ENCODE measurements around the gene SMARCD3. TPM values are rescaled to one million over a fixed set of nuclear protein-coding genes. Genes with fewer than 3 reads are reported as not detected.

The SMARCD3 gene
- polyA plus RNA-seq, 3 donors from 2014 or later, result 1.2 to 3.9 (median 2.6) TPM

GRCh38 chr7:151277631-151278030 is 29.1 kb upstream of the SMARCD3 start:
- Mint-ChIP-seq H3K27me3 (ENCODE audit: low read depth in 3 of 3) (peaks cover 3 to 12% (median 6%) of the 10 kb centered on the region in 3 donors), H3K4me1 (peaks cover 8 to 11% of the 10 kb centered on the region in 2 donors), H3K4me3 (peak overlapping the region; percentile 74 to 84 (median 81)), H3K9me3 (peaks cover 0 to under 1% (median 0%) of the 10 kb centered on the region in 6 donors), H3K27ac (no peak overlapping the region), H3K36me3 (no peaks in the 10 kb centered on the region)
- no peak for DNase-seq

GRCh38 chr7:151276666-151277590 is 28.4 kb upstream of the SMARCD3 start:
- peaks cover 3 to 11% (median 6%) of the 10 kb centered on the region in 3 donors for H3K27me3 Mint-ChIP-seq (ENCODE audit: low read depth in 3 of 3)

DNA sequence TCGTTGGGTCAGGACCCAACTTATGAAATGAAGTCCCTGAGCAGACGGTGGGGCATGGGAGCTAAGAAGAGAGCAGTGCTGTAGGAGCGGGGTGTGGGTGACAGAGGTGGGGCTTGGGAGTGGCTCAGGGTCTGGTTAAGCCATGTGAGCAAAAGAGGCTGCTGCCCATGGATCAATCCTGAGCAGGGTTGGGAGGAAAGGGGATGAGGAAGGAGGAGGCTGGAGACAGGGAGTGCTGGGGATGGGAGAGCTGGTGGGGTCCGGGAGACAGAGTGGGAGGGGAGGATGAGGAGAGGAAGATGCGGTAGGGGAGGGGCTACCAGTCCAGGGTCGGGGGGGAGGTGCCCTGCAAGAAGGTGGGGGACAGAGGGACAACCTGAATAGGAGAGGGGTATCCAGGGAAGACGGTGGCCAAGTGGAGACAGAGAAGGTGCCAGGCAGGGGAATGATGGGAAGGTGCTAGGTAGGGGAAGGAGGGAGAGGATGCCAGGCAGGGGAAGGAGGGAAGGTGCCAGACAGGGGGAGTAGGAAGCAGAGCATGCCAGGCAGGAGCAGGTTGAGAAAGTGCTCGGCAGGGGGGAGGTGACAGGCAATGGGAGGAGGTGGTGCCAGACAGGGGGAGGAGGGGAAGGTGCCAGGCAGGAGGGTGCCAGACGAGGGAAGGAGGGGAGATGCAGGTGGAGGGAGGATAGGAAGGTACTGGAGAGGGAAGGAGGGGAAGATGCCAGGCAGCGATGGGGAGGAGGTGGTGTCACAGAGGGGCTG is 27.5 kb upstream of the SMARCD3 start:
- DNase-seq, result peak in 1 of 3 donors; percentile 14
- no peaks in the 10 kb centered on the region for H3K9me3 Mint-ChIP-seq

More at GRCh38 chr7:151276666-151277590, 28.4 kb upstream of the SMARCD3 start:
- H3K36me3 Mint-ChIP-seq, result no peaks in the 10 kb centered on the region
- H3K4me3 Mint-ChIP-seq, result peak overlapping the region; percentile 74 to 84 (median 81)
- DNase-seq, result peak; percentile 34 to 47 (median 46)
- H3K9me3 Mint-ChIP-seq, result no peaks in the 10 kb centered on the region
- peaks cover 11 to 13% of the 10 kb centered on the region in 2 donors for H3K4me1 Mint-ChIP-seq
- H3K27ac Mint-ChIP-seq, result peak overlapping the region in 1 of 6 donors; percentile 77

GRCh38 chr7:151274936-151275812 is 26.7 kb upstream of the SMARCD3 start:
- no peaks in the 10 kb centered on the region for H3K9me3 Mint-ChIP-seq
- H3K27ac Mint-ChIP-seq, result no peak overlapping the region
- H3K36me3 Mint-ChIP-seq, result no peaks in the 10 kb centered on the region
- peaks cover 11 to 13% of the 10 kb centered on the region in 2 donors for H3K4me1 Mint-ChIP-seq
- H3K27me3 Mint-ChIP-seq (ENCODE audit: low read depth in 3 of 3), result peaks cover 3 to 9% (median 4%) of the 10 kb centered on the region in 3 donors
- H3K4me3 Mint-ChIP-seq, result peak overlapping the region in 4 of 5 donors; percentile 21 to 56 (median 45)
- DNase-seq, result no peak

More for the DNA sequence above, 27.5 kb upstream of the SMARCD3 start:
- Mint-ChIP-seq H3K4me1 (peaks cover 11 to 13% of the 10 kb centered on the region in 2 donors), H3K36me3 (no peaks in the 10 kb centered on the region), H3K27me3 (ENCODE audit: low read depth in 3 of 3) (peaks cover 3 to 6% (median 4%) of the 10 kb centered on the region in 3 donors), H3K4me3 (peak overlapping the region in 4 of 5 donors; percentile 6 to 38 (median 34)), H3K27ac (no peak overlapping the region)

- Mint-ChIP-seq H3K27me3 (ENCODE audit: low read depth in 3 of 3) (peaks cover 3 to 9% (median 4%) of the 10 kb centered on the region in 3 donors), H3K9me3 (no peaks in the 10 kb centered on the region), H3K36me3 (no peaks in the 10 kb centered on the region), H3K4me1 (peaks cover 11 to 13% of the 10 kb centered on the region in 2 donors), H3K4me3 (peak overlapping the region in 3 of 5 donors; percentile 15 to 55 (median 18)), H3K27ac (peak overlapping the region in 1 of 6 donors; percentile 40)
- no peak for DNase-seq
Observed at GRCh38 chr7:151274396-151274795, 25.9 kb upstream of the SMARCD3 start.

GRCh38 chr7:151273651-151274390 is 25.3 kb upstream of the SMARCD3 start:
- no peak for DNase-seq
- Mint-ChIP-seq H3K4me1 (peaks cover 11 to 13% of the 10 kb centered on the region in 2 donors), H3K4me3 (no peak overlapping the region), H3K9me3 (no peaks in the 10 kb centered on the region), H3K27ac (no peak overlapping the region), H3K36me3 (no peaks in the 10 kb centered on the region), H3K27me3 (ENCODE audit: low read depth in 3 of 3) (peaks cover 1 to 9% (median 2%) of the 10 kb centered on the region in 3 donors)

DNA sequence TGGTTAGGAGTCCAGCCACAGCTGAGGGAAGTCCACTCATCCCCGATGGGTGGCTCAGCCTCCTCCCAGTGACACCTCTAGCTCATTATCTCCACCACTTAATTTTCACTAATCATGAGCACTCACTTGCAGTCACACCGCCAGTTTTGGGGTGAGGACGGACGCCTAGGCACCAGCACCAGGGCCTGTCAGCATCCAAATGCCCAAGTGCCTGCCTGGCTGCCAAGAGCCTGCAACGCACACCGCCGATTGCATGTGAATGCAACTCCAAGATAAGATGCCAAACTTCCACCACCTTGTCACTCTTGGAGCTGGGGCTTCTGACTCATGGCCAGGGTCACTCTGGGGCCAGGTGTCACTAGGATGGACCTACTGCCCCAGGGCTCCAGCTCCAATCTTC is 24.4 kb upstream of the SMARCD3 start:
- Mint-ChIP-seq H3K27me3 (ENCODE audit: low read depth in 3 of 3) (peaks cover 1 to 9% (median 2%) of the 10 kb centered on the region in 3 donors), H3K9me3 (no peaks in the 10 kb centered on the region), H3K4me1 (peaks cover 11 to 13% of the 10 kb centered on the region in 2 donors), H3K36me3 (no peaks in the 10 kb centered on the region), H3K4me3 (no peak overlapping the region), H3K27ac (no peak overlapping the region)
- no peak for DNase-seq

DNA sequence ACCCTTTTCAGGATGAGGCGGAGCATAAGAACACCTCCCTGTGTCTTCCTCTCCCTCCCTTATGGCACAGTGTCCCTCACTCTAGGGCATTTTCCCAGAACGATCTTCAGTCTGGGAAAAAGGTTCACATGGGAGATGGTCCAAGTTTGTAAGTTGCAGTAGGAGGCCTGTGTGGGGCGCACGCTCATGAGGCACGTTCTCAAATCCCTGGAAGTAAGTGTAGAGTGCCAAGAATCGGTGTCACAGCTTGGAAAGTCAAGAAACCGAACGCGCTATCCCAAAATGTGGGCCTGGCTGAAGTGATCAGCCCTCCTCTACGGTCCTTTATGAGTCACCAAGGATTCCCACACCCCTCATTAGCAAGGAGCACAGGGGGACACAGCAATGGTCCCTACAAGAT is 23.9 kb upstream of the SMARCD3 start:
- Mint-ChIP-seq H3K27me3 (ENCODE audit: low read depth in 3 of 3) (peaks cover 1 to 9% (median 2%) of the 10 kb centered on the region in 3 donors), H3K27ac (peak overlapping the region in 1 of 6 donors; percentile 26), H3K4me3 (no peak overlapping the region), H3K36me3 (no peaks in the 10 kb centered on the region), H3K9me3 (no peaks in the 10 kb centered on the region), H3K4me1 (peaks cover 9 to 10% of the 10 kb centered on the region in 2 donors)
- no peak for DNase-seq

DNA sequence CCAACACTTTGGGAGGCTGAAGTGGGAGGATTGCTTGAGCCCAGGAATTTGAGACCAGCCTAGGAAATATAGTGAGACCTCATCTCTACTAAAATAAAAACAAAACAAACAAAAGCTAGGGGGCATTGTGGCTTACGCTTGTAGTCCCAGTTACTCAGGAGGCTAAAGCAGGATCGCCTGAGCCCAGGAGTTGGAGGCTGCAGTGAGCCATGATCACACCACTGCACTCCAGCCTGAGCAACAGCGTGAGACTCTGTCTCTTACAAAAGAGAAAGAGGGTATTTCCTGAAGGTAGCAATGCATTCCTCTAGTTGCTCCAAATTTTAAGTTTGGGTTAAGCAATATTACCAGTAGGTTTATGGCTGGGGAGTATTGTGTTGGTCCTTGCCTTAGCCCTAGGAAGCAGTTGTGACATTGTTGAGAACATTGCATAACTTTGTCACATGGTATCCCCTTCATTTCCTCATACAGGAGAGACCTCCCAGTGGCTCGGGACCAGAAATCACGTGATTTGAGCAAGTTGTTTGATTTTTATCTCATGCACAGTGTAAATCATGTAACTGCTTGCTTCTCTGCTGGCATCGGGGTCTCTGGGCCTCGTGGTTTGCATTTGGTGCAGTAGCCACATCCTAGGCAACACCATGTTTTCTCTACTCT is 23.3 kb upstream of the SMARCD3 start:
- H3K27me3 Mint-ChIP-seq (ENCODE audit: low read depth in 3 of 3), result peaks cover 1 to 6% (median 6%) of the 10 kb centered on the region in 3 donors
- no peak overlapping the region for H3K4me3 Mint-ChIP-seq
- no peaks in the 10 kb centered on the region for H3K9me3 Mint-ChIP-seq
- no peak overlapping the region for H3K27ac Mint-ChIP-seq
- DNase-seq, result no peak
- H3K36me3 Mint-ChIP-seq, result no peaks in the 10 kb centered on the region
- H3K4me1 Mint-ChIP-seq, result peaks cover 5 to 6% of the 10 kb centered on the region in 2 donors

DNA sequence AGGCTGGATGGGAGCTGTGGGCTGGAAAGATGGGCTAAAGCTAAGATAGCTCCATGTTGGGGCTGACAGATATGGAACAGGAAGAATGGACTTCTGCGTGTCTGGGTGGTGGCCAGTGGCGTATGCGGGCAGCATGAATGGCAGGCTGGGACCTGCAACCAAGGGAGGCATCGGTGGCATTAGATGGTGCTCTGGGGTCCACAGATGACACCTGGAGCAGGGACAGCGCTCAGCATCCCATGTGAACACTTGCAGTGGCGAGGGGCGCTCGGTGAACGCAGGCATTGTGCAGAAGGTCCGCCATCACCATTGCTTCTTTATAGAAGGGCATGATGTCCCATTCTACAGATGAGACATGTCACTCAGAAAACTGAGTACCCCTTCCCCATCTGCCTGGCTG is 21.0 kb upstream of the SMARCD3 start:
- Mint-ChIP-seq H3K9me3 (no peaks in the 10 kb centered on the region), H3K27ac (no peak overlapping the region), H3K4me3 (no peak overlapping the region), H3K36me3 (no peaks in the 10 kb centered on the region), H3K27me3 (ENCODE audit: low read depth in 3 of 3) (peaks cover 1 to 6% (median 5%) of the 10 kb centered on the region in 3 donors), H3K4me1 (peaks cover 1 to 5% of the 10 kb centered on the region in 2 donors)
- DNase-seq, result no peak

- peaks cover 2 to 6% (median 5%) of the 10 kb centered on the region in 3 donors for H3K27me3 Mint-ChIP-seq (ENCODE audit: low read depth in 3 of 3)
- H3K4me3 Mint-ChIP-seq, result no peak overlapping the region
- no peaks in the 10 kb centered on the region for H3K36me3 Mint-ChIP-seq
- H3K9me3 Mint-ChIP-seq, result peaks cover 0 to 1% (median 0%) of the 10 kb centered on the region in 6 donors
- no peak for DNase-seq
- H3K27ac Mint-ChIP-seq, result no peak overlapping the region
- H3K4me1 Mint-ChIP-seq, result no peaks in the 10 kb centered on the region
Observed at GRCh38 chr7:151265351-151265931, 16.9 kb upstream of the SMARCD3 start.

DNA sequence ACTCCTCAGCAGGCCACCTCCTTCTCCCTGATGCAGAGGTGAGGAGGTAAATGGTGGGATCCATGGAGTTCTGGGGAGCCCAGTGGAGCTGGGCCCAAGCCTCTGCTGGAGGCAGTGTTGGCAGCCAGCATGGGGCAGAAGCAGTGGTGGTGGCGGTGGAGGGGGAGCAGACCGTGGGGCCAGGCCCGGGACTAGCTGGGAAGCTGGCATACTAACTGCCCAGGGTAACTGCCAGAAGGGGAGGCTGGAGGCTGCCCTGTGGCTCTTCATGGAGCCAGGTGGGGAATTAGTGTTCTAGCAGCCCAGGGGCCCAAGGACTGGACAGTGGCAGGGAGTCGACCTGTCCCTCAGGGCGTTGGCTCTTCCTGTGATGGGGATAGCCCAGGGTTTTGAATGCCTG is 16.1 kb upstream of the SMARCD3 start:
- no peak for DNase-seq
- Mint-ChIP-seq H3K36me3 (no peaks in the 10 kb centered on the region), H3K4me3 (no peak overlapping the region), H3K27me3 (ENCODE audit: low read depth in 3 of 3) (peaks cover 2 to 6% (median 5%) of the 10 kb centered on the region in 3 donors), H3K9me3 (peaks cover 0 to 1% (median 0%) of the 10 kb centered on the region in 6 donors), H3K27ac (no peak overlapping the region), H3K4me1 (no peaks in the 10 kb centered on the region)
